NCI-H2196 treated with DMSO at 0.1 percent for 48 hours (cell line): ENCODE data around the gene RTN4IP1.
"Not testable (repeated sequence)": the region's sequence is repeated elsewhere in the genome, so short reads cannot be mapped to it uniquely, and the experiment has no call there.

Experiments used
- DNase-seq: peaks from one replicate; lab custom pipeline; 2025; ENCODE audit not compliant: unreplicated experiment; lab: John Stamatoyannopoulos, UW

Gene RTN4IP1

DNA sequence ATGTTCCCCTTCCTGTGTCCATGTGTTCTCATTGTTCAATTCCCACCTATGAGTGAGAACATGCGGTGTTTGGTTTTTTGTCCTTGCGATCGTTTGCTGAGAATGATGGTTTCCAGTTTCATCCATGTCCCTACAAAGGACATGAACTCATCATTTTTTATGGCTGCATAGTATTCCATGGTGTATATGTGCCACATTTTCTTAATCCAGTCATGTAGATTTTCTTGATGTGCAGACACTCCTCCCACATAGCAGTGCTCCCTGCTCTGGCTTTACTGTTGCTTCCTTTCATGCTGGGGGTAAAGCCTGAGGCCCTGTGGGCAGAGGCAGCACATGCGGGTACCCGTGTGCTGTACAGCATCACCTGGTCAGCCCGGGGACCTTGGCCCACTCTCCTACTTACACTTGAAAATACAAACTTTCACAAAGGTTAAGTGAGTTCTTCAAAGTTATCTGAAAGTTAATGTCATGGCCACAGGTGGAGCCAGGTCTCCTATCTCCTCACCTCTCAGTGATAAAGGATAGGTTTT, 80.3 kb downstream of the RTN4IP1 start:
- DNase-seq: not testable (repeated sequence)

DNA sequence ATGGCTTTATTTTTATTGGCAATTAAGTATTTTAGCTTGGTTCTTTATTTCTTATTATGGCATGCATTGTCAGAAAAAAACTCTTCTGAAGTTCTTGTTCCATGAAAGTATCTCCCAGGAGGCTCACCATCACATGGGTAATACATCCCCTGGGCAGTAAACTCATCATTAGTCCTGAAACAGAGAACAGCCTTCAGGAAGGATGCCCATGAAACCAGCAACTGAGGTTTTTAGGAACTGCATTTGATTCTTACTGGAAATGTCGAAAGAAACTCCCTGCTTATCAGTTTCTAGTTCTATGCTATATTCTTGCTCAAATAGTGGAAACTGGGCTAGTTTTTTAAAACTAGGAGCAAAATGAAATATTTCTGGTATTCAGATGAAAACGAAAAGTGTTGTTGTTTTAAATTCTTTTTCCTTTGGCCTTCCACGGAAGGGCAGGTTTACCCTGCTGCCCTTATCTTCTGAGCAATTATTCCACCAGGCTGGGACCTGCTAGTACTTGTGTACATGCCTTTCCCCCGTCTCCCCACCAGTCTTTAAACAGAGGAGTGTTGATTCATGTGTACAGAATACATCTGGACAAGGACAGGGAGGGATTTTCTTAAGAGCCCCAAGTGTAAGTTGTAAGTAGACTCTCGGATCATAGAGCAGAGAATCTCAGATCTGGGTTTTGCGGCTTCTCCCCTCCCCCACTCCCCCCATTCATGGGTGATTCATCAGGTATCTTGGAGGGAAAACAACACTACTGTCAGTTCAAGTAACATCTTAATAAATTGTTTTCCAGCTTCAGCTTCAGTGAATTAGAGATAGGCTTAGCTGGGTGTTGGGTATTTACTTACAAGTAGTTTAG, 81.5 kb downstream of the RTN4IP1 start:
- DNase-seq: no peak

DNA sequence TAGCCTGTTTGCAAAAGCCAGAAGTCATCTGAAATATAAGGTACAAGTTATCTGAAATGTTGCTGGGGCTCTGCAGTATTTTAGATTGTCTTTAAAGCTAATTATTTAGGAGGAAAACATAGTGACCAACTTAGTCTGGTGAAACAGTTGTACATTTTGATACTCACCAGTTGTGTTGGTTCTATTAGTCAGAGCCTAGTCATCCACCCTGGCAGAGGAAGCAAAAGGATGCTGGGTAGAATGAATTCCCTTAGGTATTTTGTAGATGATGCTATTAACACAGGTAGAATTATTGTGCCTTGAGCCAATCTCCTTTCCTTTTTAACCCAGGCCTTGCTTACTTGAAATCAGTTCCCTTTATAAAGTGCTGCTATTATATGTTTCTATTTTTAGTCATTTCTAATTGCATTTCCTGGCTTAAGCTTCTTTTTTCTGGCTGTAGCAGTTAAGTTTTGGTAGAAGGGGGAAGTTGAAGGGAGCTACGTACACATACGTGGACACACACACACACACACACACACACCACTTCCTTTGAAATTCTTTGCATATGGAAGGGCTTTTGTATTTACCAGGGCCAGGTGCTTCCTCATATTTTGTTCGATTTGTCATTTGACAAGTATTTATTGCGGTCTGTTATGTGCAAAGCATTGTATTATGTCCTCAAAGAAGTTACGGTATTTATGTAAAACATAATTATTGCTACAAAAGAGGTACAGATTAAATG, 82.4 kb downstream of the RTN4IP1 start:
- no peak for DNase-seq

DNA sequence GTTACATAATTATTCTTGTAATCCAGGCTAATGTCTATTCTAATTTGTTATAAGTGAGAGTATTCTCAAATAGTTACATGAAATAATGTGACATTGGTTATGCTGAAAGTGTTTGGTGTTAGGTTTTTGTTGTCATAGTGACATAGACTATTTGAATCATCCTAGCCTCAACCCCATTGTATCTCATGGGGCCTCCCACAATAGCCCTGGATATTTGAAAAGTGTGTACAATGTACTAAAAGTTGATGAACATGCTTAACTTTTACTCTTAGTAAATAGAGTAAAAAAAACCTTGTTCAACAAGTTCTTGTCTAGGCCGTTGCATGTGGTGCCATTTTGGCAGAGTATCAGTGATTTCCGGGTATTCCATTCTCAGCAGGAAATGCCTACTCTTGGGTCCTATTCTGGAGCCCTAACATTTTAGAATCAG, 83.0 kb downstream of the RTN4IP1 start:
- DNase-seq: no peak

DNA sequence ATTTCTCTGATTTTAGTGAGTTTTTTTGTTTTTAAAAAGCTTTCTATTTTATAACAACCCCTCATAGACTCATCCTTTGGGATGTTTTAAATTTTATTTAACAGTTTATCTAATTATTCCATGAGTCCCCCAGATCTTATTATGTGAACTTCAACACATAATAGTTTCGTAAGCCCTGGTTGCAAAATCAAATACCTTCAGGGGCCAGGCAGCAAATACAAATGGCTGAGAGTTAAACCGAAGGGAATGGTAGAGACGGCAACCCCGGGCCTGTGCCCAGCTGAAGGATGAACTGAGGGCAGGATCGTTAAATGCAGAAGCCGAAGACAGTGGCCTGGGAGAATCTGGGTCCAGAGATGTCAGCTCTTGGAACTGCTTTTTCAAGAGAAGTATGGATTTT, 88.4 kb downstream of the RTN4IP1 start:
- no peak for DNase-seq

DNA sequence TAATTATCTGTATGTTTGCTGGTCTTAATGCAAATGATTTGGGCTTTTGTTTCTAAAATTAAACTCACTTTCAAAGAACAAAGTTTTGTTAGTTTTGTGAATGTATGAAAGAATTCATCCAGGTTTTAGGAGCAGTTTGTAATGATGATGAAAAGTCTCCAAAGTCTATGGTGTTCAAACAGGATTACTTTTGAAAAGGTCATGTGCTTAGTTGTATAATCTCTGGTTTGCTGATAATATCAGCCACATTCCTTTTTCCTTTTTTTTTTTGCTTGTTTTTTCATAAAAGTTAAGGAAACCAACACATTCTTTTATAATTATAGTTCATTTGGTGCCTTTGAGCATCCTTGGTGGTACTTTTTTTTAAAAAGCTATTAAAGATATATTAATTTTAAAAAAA, 88.9 kb downstream of the RTN4IP1 start:
- no peak for DNase-seq

DNA sequence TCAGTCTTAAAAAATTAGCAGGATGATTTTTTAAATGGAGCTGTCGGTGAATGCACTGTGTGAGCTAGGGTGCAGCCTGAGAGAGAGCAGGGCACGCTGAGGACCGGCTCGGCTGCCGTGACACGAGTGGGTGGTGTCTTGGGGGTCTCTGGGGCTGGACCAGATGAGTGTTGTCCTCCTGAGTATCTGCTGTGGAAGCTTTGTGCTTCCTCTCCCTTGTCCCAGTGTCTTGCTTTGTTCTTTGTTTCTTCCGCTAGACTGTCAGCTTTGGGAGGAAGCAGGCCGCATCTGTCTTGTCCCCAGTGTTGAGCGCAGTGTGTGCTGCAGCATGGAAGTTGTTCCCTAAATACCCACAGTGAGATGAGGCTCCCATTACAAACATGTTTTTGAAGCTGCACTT, 89.4 kb downstream of the RTN4IP1 start:
- DNase-seq: no peak

DNA sequence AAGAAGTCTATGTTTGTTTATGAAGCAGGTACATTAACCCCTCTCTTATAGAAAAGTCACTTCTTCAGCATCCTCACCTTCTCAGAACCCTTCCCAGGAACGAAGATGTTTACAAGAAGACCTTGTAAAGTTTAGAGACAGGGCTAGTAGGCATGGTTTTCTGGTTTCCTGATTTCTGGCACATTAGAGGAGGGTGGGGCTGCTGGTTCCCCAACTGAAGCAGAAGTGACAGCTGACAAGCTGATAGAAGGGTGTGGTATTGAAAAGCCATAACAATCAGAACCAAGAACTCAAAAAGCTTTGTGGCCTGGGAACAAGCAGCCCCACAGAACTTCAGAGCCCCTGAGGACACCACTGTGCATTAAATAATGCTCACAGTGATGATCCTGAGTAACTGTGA, 91.2 kb downstream of the RTN4IP1 start:
- DNase-seq: no peak

DNA sequence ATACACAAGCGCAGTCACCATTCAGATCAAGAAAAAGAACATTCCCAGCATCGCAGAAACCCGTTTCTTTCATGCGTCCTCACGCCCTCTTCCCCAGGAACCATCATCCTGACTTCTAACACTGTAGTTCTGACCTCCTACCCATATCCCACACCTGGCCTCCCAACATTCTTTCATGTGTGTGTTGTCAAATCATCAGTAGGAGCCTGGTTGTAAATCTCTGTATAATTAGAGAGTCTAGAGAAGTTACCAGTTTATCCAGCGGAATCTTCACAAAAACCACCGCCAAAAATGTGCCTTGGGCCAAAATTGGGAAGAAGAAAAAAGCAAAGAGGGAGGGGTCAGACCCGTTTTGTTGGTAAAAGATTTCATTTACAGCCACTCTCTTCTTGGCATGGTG, 91.6 kb downstream of the RTN4IP1 start:
- DNase-seq: no peak

DNA sequence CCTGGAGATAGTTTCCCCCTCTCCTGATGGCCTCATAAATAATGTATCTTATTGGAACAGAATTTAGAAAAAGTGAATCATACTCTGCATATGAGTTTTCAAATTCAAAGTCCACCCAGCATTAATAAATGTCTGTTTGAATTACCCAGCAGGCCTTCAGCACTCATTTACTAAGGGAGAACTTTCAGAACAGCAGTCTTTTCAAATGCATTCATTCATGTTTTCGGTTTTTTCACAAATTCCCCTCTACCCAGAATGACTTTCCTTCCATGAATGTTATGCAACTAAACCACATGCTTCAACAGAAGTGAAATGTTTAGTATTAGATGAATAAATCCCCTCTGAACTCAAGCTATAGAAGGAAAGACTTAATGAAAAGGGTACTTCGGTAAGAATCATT, 92.4 kb downstream of the RTN4IP1 start:
- no peak for DNase-seq

DNA sequence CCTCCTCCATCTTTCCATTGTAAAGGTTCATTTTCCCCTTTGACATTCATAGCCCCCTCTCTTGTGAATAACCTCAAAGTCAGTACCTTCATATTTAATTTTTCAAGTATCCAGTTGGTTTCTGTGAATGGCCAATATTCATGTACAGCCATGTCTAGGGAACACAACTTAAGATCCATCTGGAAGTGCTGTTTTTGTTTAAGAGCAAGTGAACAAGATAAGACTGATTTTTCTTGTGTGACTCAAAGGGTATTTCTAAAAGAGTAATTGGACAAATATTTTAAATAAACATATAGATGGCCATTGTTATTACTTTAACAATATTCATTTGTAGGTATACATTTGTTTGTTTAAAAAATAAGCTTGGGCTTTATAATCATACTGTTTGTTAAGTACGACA, 92.9 kb downstream of the RTN4IP1 start:
- no peak for DNase-seq

DNA sequence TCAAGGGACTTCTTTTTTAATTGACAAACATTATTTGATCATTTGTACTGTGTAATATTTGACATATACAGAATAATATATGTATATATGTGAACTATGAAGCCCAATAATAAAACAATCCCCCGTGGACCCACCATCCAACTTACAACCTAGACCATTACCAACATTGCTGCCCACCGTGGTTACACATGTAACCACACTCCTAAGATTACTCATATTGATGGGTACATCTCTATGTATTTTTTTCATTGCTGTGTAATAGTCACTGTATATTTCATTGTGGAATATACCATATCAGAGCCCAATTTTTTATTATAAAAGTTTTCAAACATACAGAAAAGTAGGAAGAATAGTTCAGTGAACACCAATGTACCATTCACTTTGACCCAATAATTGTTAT, 94.3 kb downstream of the RTN4IP1 start:
- no peak for DNase-seq

DNA sequence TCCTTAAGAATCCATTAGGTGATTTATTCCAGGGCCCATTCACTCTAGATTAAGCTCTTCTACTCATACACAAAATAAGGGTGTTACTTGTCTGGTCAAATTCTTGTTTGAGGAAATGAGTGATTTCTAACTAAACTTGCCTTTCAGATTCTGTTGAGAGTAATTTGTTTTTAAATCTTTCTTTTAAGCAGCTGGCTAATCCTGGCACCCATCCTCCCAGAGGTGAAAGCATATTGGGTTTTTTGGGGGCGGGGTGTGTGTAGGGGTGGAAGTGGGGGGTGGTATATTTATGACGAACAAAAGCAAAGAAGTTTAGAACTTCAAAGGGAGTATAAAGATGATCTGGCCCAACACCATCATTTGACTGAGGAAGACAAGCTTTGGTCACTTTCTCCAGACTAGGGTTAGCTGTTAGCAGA, 94.7 kb downstream of the RTN4IP1 start:
- DNase-seq: no peak

DNA sequence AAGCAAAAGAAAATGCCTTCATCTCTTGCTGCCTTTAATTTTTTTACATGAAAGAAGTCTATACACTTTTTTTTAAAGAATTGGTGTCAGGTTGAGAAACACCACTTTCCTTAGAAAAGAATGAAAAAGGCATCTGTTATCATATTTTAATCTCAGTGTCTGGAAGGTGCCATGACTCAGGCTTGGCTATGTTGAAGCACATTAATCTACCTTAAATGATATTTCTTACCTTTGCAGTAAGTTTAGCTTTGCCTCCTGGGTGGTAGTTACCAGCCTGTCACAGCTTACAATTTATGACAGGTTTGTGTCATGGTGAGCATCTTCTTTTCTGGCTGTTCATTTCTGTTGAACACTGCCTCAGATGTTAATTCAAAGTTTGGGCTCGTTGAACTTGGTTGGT, 95.3 kb downstream of the RTN4IP1 start:
- DNase-seq: no peak

DNA sequence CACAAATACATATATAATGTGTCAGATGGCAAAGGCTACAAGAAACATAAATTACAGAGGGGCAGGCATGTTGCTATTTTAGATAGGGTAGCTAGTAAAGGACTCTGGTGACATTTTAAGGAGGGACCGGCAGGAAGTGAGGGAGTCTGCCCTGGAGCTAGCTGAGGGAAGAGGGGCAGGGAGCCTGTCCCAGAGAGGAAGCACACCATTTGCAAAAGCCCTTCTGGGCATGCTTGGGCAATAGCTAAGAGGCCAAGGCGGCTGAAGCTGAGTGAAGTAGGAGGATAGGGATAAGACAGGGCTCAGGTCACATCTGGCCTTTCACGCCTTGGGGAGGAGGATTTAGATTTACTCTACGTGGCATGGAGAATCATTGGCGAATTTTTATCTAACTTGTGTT, 96.2 kb downstream of the RTN4IP1 start:
- no peak for DNase-seq

DNA sequence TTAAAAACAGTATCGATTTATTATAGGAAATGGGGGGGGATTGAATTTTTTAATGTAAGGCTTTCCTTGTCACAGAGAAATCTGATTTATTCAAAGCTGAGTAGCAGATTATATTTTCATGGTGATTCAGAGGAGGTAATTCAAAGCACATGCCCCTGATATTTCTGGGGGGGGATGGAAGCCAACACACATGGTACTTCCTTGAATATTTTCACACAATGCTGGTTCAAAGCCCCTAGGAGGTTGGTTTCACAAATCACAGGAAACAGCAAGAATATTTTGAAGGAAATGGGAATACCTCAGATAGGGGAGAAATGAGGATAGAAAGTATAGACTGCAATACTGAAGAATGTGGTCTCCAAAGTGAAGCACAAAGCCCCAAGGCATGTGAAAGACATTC, 98.8 kb downstream of the RTN4IP1 start:
- no peak for DNase-seq

DNA sequence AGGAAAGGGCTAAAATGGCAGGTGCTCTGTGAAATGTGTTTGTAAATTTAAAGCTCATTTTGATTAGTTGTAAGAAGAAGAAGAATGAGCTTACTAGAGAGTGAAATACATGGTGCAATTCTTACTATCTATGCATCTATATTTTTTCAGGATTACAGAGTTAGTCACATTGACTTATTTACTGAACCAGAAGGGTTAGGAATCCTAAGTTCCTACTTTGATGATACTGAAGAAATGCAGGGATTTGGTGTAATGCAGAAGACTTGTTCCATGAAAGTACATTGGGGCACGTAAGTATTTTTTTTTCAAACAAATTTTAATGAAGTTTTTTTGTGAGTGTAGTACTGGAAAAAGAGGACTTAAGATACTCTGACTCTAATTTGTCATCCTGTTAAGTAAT, 99.3 kb downstream of the RTN4IP1 start:
- no peak for DNase-seq

DNA sequence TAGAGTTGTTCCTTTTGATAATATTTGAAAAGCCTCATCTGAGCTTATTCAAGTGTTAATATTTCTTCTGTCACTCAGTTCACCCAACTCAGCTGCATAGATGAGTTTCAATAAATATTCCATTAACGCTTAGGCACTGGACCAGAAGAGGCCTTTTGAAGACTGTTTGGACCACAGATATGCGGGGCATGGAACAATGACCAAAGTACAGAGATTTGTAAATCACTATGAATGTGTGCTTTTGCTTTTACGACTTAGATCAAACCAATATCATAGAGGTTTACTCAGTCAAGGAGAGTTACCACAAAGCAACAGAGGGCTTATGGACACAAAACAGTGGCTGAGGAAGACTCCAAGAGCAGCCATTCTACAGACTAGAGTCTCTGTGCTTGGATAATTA, 99.9 kb downstream of the RTN4IP1 start:
- DNase-seq: no peak

DNA sequence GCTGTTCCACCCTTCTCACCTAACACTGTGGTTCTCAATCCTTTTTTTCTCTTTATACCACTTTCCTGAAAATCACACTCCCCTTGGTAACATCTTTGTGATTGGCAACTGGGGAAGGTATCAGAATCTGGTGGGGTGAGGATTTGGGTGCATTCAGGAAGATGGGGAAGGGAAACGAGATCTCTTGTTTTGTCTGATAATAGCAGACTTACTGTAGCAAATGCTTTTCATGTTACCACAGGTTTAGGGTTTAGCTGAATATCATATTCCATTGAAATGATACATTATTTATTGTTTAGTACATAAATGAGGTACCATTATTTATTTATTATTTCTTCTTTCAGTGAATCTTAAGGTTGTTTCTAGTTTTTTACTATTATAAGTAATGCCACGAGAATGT, 100.8 kb downstream of the RTN4IP1 start:
- no peak for DNase-seq

DNA sequence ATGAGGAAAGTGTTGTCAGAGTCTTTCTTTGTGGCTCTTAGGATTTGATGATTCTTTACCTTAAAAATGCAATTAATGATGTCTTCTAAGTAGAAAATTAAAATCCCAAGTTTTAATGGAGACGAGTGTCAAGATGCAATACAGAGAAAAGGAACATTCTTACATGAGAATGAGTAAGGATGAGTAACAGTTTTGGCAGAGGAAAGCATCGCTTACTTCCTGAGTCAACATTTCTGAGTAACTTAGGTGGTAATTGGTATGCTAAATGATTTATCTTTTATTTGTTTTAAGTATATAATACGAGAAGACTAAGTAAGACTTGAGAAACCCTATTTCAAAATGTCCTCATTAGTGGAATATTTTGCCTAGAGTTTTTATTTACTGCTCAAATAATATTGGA, 101.3 kb downstream of the RTN4IP1 start:
- DNase-seq: no peak

DNA sequence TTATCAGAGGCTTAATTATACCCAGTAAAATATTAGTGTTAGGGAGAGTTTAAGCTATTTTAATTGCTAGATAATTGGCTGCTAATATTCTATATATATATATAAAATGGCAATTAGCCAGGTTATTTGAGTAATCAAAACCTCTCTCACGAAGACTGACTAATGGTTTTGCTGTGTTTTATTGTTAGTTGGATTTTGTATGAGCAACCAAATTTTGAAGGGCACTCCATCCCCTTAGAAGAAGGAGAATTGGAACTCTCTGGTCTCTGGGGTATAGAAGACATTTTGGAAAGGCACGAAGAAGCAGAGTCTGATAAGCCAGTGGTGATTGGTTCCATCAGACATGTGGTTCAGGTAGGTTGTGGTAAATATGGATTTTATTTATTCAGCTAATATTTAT, 102.2 kb downstream of the RTN4IP1 start:
- DNase-seq: no peak

DNA sequence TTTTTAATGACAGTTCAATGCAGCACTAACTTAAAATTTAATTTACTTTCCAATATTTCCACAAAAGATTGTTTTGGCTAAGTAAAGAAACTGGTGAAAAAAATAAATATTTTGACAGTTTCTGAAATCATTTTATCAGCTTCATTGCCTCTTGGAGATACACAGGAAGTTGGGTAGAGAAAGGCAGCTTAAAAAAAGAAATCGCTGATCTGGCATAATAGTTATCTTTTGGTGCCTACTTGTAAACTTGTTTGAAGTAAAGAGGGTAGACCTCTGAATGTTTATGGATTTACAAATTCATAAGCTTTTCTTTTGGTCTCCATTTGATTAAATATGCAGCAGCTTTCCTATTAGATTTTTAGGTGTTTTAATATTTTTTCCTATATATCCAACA, 103.4 kb downstream of the RTN4IP1 start:
- DNase-seq: no peak
